HG02678 (cell line): ENCODE data around the gene MAPKAP1.

Experiments used
- ATAC-seq: cut with Tn5 transposase; IDR thresholded peaks from one replicate; pipeline ENCODE4 v1.9.1; 2021; ENCODE audit warnings: mild to moderate bottlenecking, moderate library complexity; ENCODE audit not compliant: unreplicated experiment

Gene MAPKAP1

GRCh38 chr9:125706651-125707471 lies at the start of gene MAPKAP1:
Gene MAPKAP1, minus strand, starts transcription at chr9:125707208. Its CDS starts 34,634 bp downstream, at chr9:125672574.
- ATAC-seq, result peak; percentile 97

- ATAC-seq, result no peak
Observed at GRCh38 chr9:125756518-125756917, 49.5 kb upstream of the MAPKAP1 start.

- ATAC-seq, result no peak
Observed at GRCh38 chr9:125755340-125755739, 48.3 kb upstream of the MAPKAP1 start.

GRCh38 chr9:125754096-125754495 lies 47.1 kb upstream of the MAPKAP1 start:
- ATAC-seq, result no peak

- ATAC-seq, result no peak
Observed at GRCh38 chr9:125752070-125752628, 45.1 kb upstream of the MAPKAP1 start.

GRCh38 chr9:125750627-125751011 lies 43.6 kb upstream of the MAPKAP1 start:
- no peak for ATAC-seq

- ATAC-seq, result no peak
Observed at GRCh38 chr9:125749951-125750626, 43.1 kb upstream of the MAPKAP1 start.

- ATAC-seq, result no peak
Observed at GRCh38 chr9:125749287-125749935, 42.4 kb upstream of the MAPKAP1 start.

- ATAC-seq, result no peak
Observed at GRCh38 chr9:125748446-125749099, 41.6 kb upstream of the MAPKAP1 start.

GRCh38 chr9:125747765-125748445 lies 40.9 kb upstream of the MAPKAP1 start:
- ATAC-seq, result no peak

- peak; percentile 17 for ATAC-seq
Observed at GRCh38 chr9:125747053-125747764, 40.2 kb upstream of the MAPKAP1 start, which contains the start of gene PBX3. Gene PBX3, plus strand, starts transcription at chr9:125747373.

GRCh38 chr9:125746774-125747052 lies 39.7 kb upstream of the MAPKAP1 start:
- ATAC-seq, result no peak

- ATAC-seq, result peak; percentile 73
Observed at GRCh38 chr9:125746017-125746773, 39.2 kb upstream of the MAPKAP1 start.

- no peak for ATAC-seq
Observed at GRCh38 chr9:125745682-125746016, 38.6 kb upstream of the MAPKAP1 start.

- ATAC-seq, result no peak
Observed at GRCh38 chr9:125745018-125745417, 38.0 kb upstream of the MAPKAP1 start.

GRCh38 chr9:125744616-125745015 lies 37.6 kb upstream of the MAPKAP1 start:
- no peak for ATAC-seq

- no peak for ATAC-seq
Observed at GRCh38 chr9:125743682-125744428, 36.8 kb upstream of the MAPKAP1 start.

GRCh38 chr9:125742657-125743056 lies 35.6 kb upstream of the MAPKAP1 start:
- ATAC-seq, result no peak

GRCh38 chr9:125739436-125739835 lies 32.4 kb upstream of the MAPKAP1 start:
- no peak for ATAC-seq
